Measurements from ENCODE around the gene PRDM10. TPM values are rescaled to one million over a fixed set of nuclear protein-coding genes. Genes with fewer than 3 reads are reported as not detected.

The PRDM10 gene
- total and polyA plus RNA-seq, 2 experiments from 2014 or later = 4.1 to 12.0 TPM

- Histone ChIP-seq H3K27me3 (no peaks in the 10 kb centered on the region), H3K9me3 (ENCODE audit: low read depth) (no peaks in the 10 kb centered on the region), H3K4me3 (no peak overlapping the region), H3K27ac (no peak overlapping the region), H3K4me1 (ENCODE audit: low read depth) (peaks cover 28% of the 10 kb centered on the region), H3K36me3 (peaks cover 41% of the 10 kb centered on the region)
- TF ChIP-seq CTCF (IDR thresholded peaks at IDR 0.05; ENCODE audit: low read depth, low read length) = no peak
- DNase-seq (ENCODE audit: low read depth in 1 of 2, low spot score in 1 of 2) = no peak
These were observed 137.8 kb downstream of the PRDM10 start for GRCh38 chr11:129864811-129865210.

GRCh38 chr11:129861702-129862522 is 140.7 kb downstream of the PRDM10 start:
- Histone ChIP-seq H3K4me3 (no peak overlapping the region), H3K4me1 (ENCODE audit: low read depth) (peaks cover 41% of the 10 kb centered on the region), H3K9me3 (ENCODE audit: low read depth) (no peaks in the 10 kb centered on the region), H3K27me3 (no peaks in the 10 kb centered on the region), H3K36me3 (peaks cover 33% of the 10 kb centered on the region), H3K27ac (peak overlapping the region; percentile 92)
- DNase-seq (ENCODE audit: low read depth in 1 of 2, low spot score in 1 of 2) = peak; percentile 78 to 94
- TF ChIP-seq CTCF (IDR thresholded peaks at IDR 0.05; ENCODE audit: low read depth, low read length) = no peak

- peaks cover 27% of the 10 kb centered on the region for H3K4me1 ChIP-seq (ENCODE audit: low read depth)
- H3K27ac ChIP-seq = no peak overlapping the region
- H3K27me3 ChIP-seq = no peaks in the 10 kb centered on the region
- H3K4me3 ChIP-seq = no peak overlapping the region
- TF ChIP-seq CTCF (IDR thresholded peaks at IDR 0.05; ENCODE audit: low read depth, low read length) = no peak
- DNase-seq (ENCODE audit: low read depth in 1 of 2, low spot score in 1 of 2) = no peak
- peaks cover 7% of the 10 kb centered on the region for H3K36me3 ChIP-seq
- H3K9me3 ChIP-seq (ENCODE audit: low read depth) = no peaks in the 10 kb centered on the region
These were observed 146.6 kb downstream of the PRDM10 start for GRCh38 chr11:129856036-129856435.

GRCh38 chr11:129855086-129855485 is 147.5 kb downstream of the PRDM10 start:
- Histone ChIP-seq H3K27ac (no peak overlapping the region), H3K9me3 (ENCODE audit: low read depth) (no peaks in the 10 kb centered on the region), H3K4me3 (no peak overlapping the region), H3K4me1 (ENCODE audit: low read depth) (peaks cover 27% of the 10 kb centered on the region), H3K27me3 (no peaks in the 10 kb centered on the region), H3K36me3 (peaks cover 7% of the 10 kb centered on the region)
- no peak for TF ChIP-seq CTCF (IDR thresholded peaks at IDR 0.05; ENCODE audit: low read depth, low read length)
- no peak for DNase-seq (ENCODE audit: low read depth in 1 of 2, low spot score in 1 of 2)

GRCh38 chr11:129854232-129854805 is 148.3 kb downstream of the PRDM10 start:
- TF ChIP-seq CTCF (IDR thresholded peaks at IDR 0.05; ENCODE audit: low read depth, low read length) = no peak
- no peaks in the 10 kb centered on the region for H3K27me3 ChIP-seq
- H3K9me3 ChIP-seq (ENCODE audit: low read depth) = no peaks in the 10 kb centered on the region

More at GRCh38 chr11:129854232-129854805, 148.3 kb downstream of the PRDM10 start:
- Histone ChIP-seq H3K27ac (no peak overlapping the region), H3K4me3 (no peak overlapping the region), H3K4me1 (ENCODE audit: low read depth) (peaks cover 27% of the 10 kb centered on the region), H3K36me3 (no peaks in the 10 kb centered on the region)
- no peak for DNase-seq (ENCODE audit: low read depth in 1 of 2, low spot score in 1 of 2)
